Endothelial cell of umbilical vein (primary cell): ENCODE results near the gene VSNL1. TPM values are rescaled to one million over a fixed set of nuclear protein-coding genes. Genes with fewer than 3 reads are reported as not detected.

Source experiments
- BruUV-seq: library from RNA; stranded (reverse); fragments of 400-500 nt; replicated peaks from 2 replicates; lab custom pipeline; 2021; lab: Mats Ljungman, UMichigan
- CTCF ChIA-PET: fragments of 300-600, 350-600 bp; sonication (Branson Sonifier 250); formaldehyde crosslinking; loops from one replicate; lab custom pipeline; 2021; ENCODE audit warnings: antibody characterized with exemption, inconsistent platforms; lab: Charles Lee
- POLR2A ChIA-PET: fragments of 300-600, 350-600 bp; sonication (Branson Sonifier 250); formaldehyde crosslinking; loops from one replicate; lab custom pipeline; 2021; ENCODE audit warnings: antibody characterized with exemption, inconsistent platforms; lab: Charles Lee
- DNase-seq: peaks from one replicate; pipeline ENCODE4 v3.0.0-alpha.2; 2011; ENCODE audit warnings: low read depth, low spot score
- FAIRE-seq: peaks from 2 replicates; lab custom pipeline; 2011; peaks lifted over from hg19 to GRCh38; lab: Jason Lieb, UNC
- H2AFZ ChIP-seq: 2 replicates; pipeline ENCODE4 v1.6.0; 2012; ENCODE audit warnings: low read depth, low read length, control low read depth, inconsistent platforms
- H3K27ac ChIP-seq: 2 replicates; pipeline ENCODE4 v1.5.1; 2011; ENCODE audit warnings: low read depth, mild to moderate bottlenecking, control low read depth, low read length, moderate library complexity; ENCODE audit not compliant: insufficient read depth
- H3K27me3 ChIP-seq, 2 experiments: 2 replicates each; pipeline versions ENCODE4 v1.6.0 to v1.6.1; 2011; ENCODE audit warnings: low read length in 2 of 2, mixed read lengths in 1 of 2; ENCODE audit not compliant: control insufficient read depth in 2 of 2, insufficient read depth in 2 of 2
- H3K36me3 ChIP-seq, 2 experiments: 2 replicates in 1 of 2; 3 replicates in 1 of 2; pipeline ENCODE4 v1.5.1; 2011; ENCODE audit warnings: low read length in 2 of 2, mild to moderate bottlenecking in 1 of 2, moderate library complexity in 1 of 2; ENCODE audit not compliant: control insufficient read depth in 2 of 2, insufficient read depth in 2 of 2; ENCODE audit errors: extremely low read depth in 1 of 2
- H3K4me1 ChIP-seq: 3 replicates; pipeline ENCODE4 v1.5.1; 2011; ENCODE audit warnings: mild to moderate bottlenecking, low read length; ENCODE audit not compliant: control insufficient read depth, insufficient read depth; ENCODE audit errors: extremely low read depth
- H3K4me2 ChIP-seq: 2 replicates; pipeline ENCODE4 v1.6.1; 2011; ENCODE audit warnings: low read length, control low read depth, mixed read lengths; ENCODE audit not compliant: insufficient read depth
- H3K4me3 ChIP-seq, 3 experiments: fragments of 200-600 bp in 1 of 3; sonication (generic), shearing (Covaris generic) in 1 of 3; replicated peaks in 1 of 3; 2 replicates each; pipeline ENCODE4 v1.5.1; 2011 to 2016; ENCODE audit warnings: control low read depth in 3 of 3, low read length in 3 of 3, mild to moderate bottlenecking in 2 of 3, inconsistent platforms in 1 of 3, low read depth in 1 of 3, moderate library complexity in 1 of 3; ENCODE audit not compliant: insufficient read depth in 1 of 3
- H3K79me2 ChIP-seq: 2 replicates; pipeline ENCODE4 v1.6.0; 2012; ENCODE audit warnings: low read length, inconsistent platforms; ENCODE audit not compliant: control insufficient read depth, insufficient read depth
- H3K9ac ChIP-seq: replicated peaks from 2 replicates; pipeline ENCODE3; 2011; ENCODE audit warnings: low read length, control low read depth; ENCODE audit not compliant: insufficient read depth; ENCODE audit errors: extremely low read depth
- H3K9me1 ChIP-seq: replicated peaks from 3 replicates; pipeline ENCODE4 v1.6.0; 2011; ENCODE audit warnings: mild to moderate bottlenecking, low read length; ENCODE audit not compliant: control insufficient read depth, insufficient read depth; ENCODE audit errors: extremely low read depth
- H3K9me3 ChIP-seq: replicated peaks from 2 replicates; pipeline ENCODE4 v1.5.1; 2012; ENCODE audit warnings: low read length, inconsistent platforms; ENCODE audit not compliant: control insufficient read depth, insufficient read depth
- H4K20me1 ChIP-seq: replicated peaks from 2 replicates; pipeline ENCODE3; 2011; ENCODE audit warnings: mild to moderate bottlenecking, low read length; ENCODE audit not compliant: control insufficient read depth, insufficient read depth; ENCODE audit errors: extremely low read depth
- FOS ChIP-seq: IDR thresholded peaks from 2 replicates; pipeline ENCODE4 v1.6.1; 2011; ENCODE audit warnings: mild to moderate bottlenecking, low read length, moderate library complexity, borderline replicate concordance; ENCODE audit not compliant: insufficient read depth
- GATA2 ChIP-seq: IDR thresholded peaks from 2 replicates; pipeline ENCODE4 v1.7.0; 2011; ENCODE audit warnings: low read depth, mild to moderate bottlenecking, moderate library complexity, mixed read lengths, low read length; ENCODE audit not compliant: insufficient read length, insufficient read depth
- JUN ChIP-seq: IDR thresholded peaks from 2 replicates; pipeline ENCODE4 v1.6.1; 2011; ENCODE audit warnings: borderline replicate concordance, low read depth; ENCODE audit not compliant: insufficient read length, insufficient read depth
- MAX ChIP-seq: IDR thresholded peaks from 2 replicates; pipeline ENCODE4 v1.6.1; 2011; ENCODE audit not compliant: insufficient read depth, insufficient read length
- MYC ChIP-seq: IDR thresholded peaks from one replicate; pipeline ENCODE4 v1.6.1; 2011; ENCODE audit warnings: mild to moderate bottlenecking, low read depth, low read length
- POLR2A ChIP-seq: IDR thresholded peaks from 2 replicates; pipeline ENCODE4 v1.6.1; 2012; ENCODE audit warnings: low read depth, mild to moderate bottlenecking, control low read depth, low read length
- dilution Hi-C: fragments of 300-500 bp; cut with MboI; formaldehyde crosslinking; loops from one replicate; pipeline ENCODE4 v1.15.0; 2019; ENCODE audit warnings: low sequenced_read_pairs; ENCODE audit not compliant: extremely low pct_ligation_motif_present
- intact Hi-C: fragments of 100-400 bp; cut with micrococcal nuclease; formaldehyde crosslinking; loops from one replicate; pipeline ENCODE4 v1.10.0; 2022
- polyA plus RNA-seq, 4 experiments: library from polyadenylated mRNA; depleted of rRNA in 3 of 4; stranded (reverse) in 3 of 4; unstranded in 1 of 4; fragments of >200 nt; gene quantifications; 2 replicates each; pipeline versions ENCODE4 v1.2.1 to v1.2.3, GENCODE V29; 2011 to 2012; ENCODE audit warnings: missing spikeins in 1 of 4
- total RNA-seq: library from RNA; stranded (reverse); gene quantifications from 2 replicates; pipeline ENCODE4 v1.2.3, GENCODE V29; 2021
- TF ChIP-seq, protein P1 (sequence below), 2 donors: IDR thresholded peaks; 1 replicate in 1 of 2; 2 replicates in 1 of 2; pipeline ENCODE4 v1.5.1; 2011; ENCODE audit warnings: low read length in 2 of 2, mild to moderate bottlenecking in 2 of 2, moderate library complexity in 2 of 2, control low read depth in 1 of 2, inconsistent platforms in 1 of 2, low read depth in 1 of 2; ENCODE audit not compliant: insufficient read depth in 1 of 2; ENCODE audit errors: extremely low read depth in 1 of 2

Gene VSNL1
- total and polyA plus RNA-seq, 2 donors (not counting 3 experiments of a cell fraction or from before 2014, with no cell fraction given), result not detected

- Histone ChIP-seq H3K4me3 (no peak overlapping the region), H3K4me1 (no peaks in the 10 kb centered on the region), H3K9ac (no peak overlapping the region), H2AFZ (no peak overlapping the region), H3K36me3 (peaks cover 4 to 7% of the 10 kb centered on the region in 2 experiments), H4K20me1 (no peaks in the 10 kb centered on the region), H3K27me3 (no peaks in the 10 kb centered on the region), H3K27ac (no peak overlapping the region), H3K9me1 (no peaks in the 10 kb centered on the region), H3K79me2 (no peaks in the 10 kb centered on the region), H3K4me2 (no peak overlapping the region), H3K9me3 (no peaks in the 10 kb centered on the region)
- BruUV-seq, result no TSS peak
- intact Hi-C loops (no loop called here), dilution Hi-C loops (no loop called here)
- TF ChIP-seq MAX, result no peak
- no peak for TF ChIP-seq MYC
- TF ChIP-seq, protein P1, sequence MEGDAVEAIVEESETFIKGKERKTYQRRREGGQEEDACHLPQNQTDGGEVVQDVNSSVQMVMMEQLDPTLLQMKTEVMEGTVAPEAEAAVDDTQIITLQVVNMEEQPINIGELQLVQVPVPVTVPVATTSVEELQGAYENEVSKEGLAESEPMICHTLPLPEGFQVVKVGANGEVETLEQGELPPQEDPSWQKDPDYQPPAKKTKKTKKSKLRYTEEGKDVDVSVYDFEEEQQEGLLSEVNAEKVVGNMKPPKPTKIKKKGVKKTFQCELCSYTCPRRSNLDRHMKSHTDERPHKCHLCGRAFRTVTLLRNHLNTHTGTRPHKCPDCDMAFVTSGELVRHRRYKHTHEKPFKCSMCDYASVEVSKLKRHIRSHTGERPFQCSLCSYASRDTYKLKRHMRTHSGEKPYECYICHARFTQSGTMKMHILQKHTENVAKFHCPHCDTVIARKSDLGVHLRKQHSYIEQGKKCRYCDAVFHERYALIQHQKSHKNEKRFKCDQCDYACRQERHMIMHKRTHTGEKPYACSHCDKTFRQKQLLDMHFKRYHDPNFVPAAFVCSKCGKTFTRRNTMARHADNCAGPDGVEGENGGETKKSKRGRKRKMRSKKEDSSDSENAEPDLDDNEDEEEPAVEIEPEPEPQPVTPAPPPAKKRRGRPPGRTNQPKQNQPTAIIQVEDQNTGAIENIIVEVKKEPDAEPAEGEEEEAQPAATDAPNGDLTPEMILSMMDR (IDR thresholded peaks at IDR 0.05; ENCODE audit: extremely low read depth in 1 of 2, insufficient read depth in 1 of 2, low read depth in 1 of 2, low read length in 2 of 2), result no peak
- no peak for TF ChIP-seq GATA2
- no peak for TF ChIP-seq JUN
- no peak for TF ChIP-seq POLR2A
- no peak for TF ChIP-seq FOS
- CTCF ChIA-PET, result interaction anchor here (1.0 to 8.5 kb wide), 4 partner anchors 8 to 17 kb away, joined by 3 to 80 read pairs (median 18); no protein-coding TSS in a partner anchor
- FAIRE-seq (no peak), DNase-seq (no peak)
- POLR2A ChIA-PET, result no interaction called here
Measured at GRCh38 chr2:17662723-17663122, 122.2 kb downstream of the VSNL1 start.
